ENCODE data around the gene CELSR1.

Gene CELSR1, protein sequence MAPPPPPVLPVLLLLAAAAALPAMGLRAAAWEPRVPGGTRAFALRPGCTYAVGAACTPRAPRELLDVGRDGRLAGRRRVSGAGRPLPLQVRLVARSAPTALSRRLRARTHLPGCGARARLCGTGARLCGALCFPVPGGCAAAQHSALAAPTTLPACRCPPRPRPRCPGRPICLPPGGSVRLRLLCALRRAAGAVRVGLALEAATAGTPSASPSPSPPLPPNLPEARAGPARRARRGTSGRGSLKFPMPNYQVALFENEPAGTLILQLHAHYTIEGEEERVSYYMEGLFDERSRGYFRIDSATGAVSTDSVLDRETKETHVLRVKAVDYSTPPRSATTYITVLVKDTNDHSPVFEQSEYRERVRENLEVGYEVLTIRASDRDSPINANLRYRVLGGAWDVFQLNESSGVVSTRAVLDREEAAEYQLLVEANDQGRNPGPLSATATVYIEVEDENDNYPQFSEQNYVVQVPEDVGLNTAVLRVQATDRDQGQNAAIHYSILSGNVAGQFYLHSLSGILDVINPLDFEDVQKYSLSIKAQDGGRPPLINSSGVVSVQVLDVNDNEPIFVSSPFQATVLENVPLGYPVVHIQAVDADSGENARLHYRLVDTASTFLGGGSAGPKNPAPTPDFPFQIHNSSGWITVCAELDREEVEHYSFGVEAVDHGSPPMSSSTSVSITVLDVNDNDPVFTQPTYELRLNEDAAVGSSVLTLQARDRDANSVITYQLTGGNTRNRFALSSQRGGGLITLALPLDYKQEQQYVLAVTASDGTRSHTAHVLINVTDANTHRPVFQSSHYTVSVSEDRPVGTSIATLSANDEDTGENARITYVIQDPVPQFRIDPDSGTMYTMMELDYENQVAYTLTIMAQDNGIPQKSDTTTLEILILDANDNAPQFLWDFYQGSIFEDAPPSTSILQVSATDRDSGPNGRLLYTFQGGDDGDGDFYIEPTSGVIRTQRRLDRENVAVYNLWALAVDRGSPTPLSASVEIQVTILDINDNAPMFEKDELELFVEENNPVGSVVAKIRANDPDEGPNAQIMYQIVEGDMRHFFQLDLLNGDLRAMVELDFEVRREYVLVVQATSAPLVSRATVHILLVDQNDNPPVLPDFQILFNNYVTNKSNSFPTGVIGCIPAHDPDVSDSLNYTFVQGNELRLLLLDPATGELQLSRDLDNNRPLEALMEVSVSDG (N-terminal part only)

DNA sequence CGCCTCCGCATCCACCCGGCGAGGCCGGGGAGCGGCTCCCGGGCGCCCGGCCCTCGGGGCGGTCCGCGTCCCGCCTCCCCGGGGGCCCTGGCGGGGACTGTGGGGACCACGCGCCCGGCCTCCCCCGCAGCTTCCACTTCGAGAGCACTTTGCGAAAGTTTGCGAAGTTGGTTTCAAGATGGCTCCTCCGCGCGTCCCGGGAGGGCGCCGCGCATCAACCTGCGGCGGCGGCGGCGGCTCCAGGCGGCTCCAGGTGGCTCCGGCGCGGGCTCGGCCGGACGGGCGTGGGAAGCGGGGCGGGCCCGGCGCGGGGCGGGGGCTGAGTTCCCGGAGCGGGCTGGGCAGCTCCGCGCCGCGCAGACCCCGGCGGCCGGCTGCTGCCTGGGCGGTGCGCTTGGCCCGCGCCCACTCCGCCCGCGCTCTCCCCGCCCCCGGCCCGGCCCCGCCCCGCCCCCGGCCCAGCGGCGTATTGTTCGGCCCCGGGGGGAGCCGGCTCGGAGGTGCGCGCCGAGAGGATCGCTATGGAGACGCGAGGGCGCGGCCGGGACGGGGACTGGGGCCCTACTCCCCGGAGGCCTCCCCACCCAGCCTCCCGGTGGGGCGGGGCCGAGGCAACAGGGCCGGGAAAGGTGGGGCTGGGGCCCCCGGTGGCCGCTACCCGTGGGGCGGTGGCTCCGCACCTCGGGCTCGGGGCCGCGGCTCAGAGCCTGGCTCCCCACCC, at the start of gene CELSR1:
Gene CELSR1, minus strand, starts transcription at position 396 of the 721 bp plus-strand sequence. CDS start 450 bp downstream, outside the sequence.
- DNase-seq: no peak

DNA sequence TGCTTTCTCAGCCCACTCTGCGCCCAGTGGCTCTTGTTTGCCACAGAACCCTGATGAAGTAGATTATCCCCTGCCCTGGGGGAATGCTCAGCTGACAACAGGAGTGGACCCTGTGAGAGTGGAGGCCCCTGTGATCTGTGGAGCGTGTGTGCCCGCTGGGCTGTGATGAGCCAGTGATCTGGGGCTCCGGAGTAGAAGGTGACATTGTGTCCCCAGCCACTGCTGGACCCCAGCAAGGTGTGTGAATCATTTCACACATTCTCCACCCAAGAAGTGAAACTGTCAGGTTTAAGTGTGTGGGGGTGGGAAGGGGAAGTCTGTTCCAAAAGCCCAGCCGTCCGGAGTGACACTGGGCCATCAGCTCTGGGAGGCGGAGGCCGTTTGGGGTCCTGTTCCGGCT, 49.6 kb upstream of the CELSR1 start:
- no peak for DNase-seq

DNA sequence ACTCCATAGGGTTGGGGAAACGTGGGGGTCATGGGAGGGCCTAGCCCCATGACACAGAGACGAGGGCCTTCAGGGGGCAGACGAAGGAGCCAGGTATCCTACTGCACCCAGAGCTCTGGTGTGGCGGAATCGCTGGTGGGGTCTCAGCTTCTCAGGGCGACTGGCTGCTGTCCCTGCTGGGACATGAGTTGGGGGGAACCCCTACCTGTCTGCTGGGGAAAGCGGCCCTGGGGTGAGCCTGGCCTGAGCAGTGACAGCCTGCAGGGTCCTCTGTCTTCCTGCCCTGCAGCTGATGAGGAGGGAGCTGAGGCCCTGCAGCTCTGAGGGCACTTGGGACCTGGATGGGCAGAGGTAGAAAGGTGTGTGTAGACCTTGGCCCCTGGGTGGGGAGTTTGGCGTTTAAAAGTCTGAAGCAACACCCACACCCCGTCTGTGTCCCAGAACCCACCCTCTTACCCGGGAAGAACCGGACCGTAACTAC, 49.2 kb upstream of the CELSR1 start:
- no peak for DNase-seq

DNA sequence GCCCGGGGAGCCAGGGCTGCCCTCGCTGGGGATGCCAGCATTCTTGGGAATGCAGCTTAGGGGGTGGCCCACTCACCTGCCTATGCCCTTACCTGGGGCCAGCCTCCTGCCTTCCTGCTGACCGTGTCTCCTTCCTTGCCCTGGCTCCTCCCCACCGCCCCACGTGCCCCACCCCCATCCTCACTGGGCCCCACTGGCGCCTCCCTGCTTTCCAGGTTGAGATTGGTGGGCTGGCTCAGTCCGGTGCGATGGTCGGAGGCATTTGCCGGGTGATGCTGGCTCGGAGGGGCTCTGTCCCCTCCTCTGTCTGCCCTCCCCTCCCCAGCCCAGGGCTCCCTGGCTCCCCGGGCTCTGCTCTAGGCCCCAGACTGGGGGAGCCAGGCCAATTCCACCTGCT, 48.7 kb upstream of the CELSR1 start:
- DNase-seq: no peak

DNA sequence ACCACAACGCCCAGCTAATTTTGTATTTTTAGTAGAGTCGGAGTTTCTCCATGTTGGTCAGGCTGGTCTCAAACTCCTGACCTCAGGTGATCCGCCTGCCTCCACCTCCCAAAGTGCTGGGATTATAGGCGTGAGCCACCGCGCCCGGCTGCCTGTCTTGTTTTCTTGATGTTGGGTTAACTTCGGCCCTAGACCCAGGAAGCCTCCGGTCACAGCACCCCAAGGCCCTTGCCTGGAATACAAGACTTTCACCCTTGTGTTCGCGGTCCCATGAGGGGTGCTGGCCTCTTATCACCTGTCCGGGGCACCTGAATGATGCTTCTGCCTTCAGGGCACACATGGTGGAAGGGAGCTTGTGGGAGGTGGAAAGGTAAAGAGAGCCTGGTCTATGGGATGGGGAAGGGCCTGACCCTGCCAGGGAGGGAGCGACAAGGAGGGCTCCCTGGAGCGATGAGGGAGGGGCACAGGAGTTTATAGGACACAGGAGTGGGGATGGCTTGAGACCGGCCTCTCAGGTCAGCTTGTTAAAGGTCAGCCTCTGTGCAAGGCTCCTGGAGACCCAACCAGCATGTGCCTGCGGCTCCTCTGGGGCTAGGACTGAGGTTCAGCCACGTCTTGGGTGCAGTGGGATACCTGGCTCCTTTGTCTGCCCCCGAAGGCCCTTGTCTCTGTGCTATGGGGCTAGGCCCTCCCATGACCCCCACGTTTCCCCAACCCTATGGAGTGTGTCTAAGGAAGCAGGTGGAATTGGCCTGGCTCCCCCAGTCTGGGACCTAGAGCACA, 48.1 kb upstream of the CELSR1 start:
- no peak for DNase-seq

DNA sequence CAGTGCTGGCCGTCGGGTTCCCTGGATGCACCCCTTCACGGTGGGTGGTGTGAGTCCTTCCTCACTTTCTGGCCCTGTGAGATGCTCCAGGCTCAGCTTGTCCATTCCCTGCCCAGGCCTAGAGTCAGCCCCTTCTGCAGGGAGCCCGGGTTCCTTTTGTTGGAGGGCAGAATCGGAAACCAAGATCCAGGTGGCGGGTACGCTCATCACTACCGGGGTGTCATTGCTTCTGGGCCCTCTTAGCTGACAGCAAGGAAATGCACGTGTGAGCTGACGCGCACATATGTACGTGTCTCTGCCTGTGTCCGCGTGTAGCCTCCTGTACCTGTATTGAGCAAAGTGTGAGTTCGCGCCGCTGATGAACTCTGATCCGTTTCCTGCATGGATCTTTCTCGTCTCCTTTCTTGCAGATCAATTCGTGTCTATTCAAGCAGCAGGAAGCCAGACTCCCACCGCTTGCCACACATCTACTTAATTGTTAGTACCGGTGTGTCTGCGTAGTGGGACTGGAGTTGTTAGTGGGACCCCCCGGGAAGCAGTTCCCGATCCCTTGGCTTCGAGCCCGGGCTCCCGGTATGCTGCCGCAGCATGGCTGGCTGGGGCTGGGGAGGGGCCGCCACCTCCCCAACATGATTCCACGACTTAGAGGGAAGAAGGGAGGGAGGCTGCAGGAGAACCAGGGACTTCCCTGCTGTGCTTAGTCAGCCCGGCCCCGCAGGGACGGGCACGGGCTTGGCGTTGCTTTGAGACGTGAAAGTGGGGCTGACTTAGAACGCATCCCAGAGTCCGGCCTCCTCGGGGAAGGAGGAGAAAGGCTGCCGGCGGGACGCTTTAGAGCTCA, 46.9 kb upstream of the CELSR1 start:
- DNase-seq: no peak

DNA sequence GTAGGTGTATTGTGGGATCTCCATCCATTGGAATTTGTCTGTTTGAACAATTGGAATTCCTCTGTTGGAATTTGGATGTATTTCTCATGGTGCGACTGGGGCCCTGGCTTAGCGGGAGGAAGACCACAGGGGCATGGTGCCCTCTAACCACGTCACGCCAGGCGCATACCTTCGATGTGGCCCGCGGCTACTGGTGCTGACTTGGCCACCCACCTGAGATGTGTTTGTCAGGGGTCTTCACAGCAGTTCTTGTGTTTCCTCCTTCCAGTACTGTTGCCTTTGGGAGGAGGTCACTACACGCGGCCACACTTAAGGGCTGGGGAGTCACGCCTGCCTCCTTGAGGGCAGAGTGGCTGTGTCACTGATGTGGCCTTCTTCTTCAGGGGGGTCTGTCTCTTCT, 46.2 kb upstream of the CELSR1 start:
- DNase-seq: no peak

DNA sequence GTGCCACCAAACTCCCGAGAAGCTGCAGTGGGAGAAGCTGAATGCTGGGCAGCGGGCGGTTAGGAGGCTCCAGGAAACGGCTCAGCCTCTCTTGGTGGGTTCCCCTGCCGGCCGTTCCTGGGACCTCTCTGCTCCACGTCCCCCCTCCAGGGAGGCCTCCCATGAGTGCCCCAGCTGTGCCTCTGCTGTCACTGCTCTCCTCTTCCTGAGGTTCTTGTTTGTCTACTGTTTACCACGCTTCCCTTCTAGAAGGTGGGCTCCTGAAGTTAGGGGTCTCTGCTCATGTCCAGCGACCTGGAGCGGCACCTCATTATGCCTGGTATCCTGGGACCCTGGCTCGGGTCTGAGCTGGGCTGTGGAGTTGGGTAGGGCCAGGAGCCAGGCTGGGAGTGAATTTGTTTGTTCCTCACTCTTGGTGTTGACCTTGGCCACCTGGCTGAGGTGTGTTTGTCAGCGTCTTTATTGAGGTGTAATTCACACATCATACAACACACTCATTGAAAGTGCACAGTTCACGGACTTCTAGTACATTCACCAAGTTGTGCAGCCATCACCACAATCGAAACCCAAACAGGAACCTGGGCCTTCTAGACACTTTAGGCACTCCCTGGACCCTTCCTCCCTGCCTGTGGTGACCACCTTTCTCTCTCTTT, 45.0 kb upstream of the CELSR1 start:
- DNase-seq: no peak

DNA sequence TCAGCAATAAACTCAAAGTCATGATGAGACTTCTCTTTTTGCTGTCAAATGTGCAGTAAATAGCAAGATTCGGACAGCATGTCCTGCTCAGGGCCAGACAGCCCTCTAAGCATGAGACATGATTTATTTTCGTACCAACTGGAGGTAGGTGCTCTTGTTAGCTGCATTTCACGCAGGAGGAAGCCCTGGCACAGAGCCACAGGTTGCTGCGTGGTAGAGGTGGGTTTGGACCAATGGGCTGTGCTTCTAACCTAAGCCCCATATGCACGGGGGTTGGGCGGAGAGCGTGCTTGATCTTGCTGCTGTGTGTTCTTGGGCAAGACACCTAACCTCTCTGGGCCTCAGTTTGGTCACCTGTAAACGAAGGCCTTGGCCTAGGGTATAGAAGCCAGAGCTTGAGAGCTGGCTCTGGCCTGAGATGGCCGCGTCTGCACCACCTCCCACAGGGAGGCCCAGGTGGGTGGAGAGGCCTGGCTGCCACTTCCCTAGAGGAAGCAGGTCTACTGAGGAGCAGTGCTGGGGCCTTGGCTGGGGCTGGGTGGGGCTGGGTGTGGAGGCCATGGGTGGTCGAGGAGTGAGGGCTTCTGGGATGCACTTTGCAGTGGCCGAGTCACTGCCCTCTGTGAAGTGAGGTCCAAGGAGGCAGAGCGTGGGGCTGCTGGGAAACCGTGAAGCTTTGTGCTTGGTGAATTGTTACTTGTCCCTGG, 44.3 kb upstream of the CELSR1 start:
- DNase-seq: no peak

DNA sequence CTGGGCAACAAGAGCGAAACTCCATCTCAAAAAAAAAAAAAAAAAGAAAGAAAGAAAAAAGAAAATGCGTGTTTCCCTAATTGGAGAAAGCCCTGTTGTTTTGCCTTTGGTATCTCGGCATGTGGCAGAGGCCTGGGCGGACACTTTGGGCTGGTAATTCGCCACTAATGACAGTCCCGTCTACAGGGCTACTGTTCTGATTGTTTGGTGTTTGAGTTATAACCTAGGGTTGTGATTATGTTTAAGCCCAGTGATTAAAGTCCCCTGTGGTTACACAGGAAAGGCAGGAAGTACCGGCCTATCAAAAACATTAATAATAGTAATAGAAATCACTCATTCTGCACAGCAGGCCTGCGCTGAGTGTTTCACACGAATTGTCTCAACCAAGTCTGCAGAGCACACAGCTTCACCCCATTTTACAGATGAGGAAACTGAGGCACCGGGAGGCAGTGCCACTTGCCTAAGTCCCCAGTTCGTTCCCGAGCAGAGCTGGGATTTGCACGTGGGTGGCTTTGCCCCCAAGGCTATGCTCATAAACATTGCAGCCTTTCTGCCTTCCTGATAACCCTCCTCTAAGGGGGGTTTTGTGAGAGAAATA, 43.6 kb upstream of the CELSR1 start:
- no peak for DNase-seq

DNA sequence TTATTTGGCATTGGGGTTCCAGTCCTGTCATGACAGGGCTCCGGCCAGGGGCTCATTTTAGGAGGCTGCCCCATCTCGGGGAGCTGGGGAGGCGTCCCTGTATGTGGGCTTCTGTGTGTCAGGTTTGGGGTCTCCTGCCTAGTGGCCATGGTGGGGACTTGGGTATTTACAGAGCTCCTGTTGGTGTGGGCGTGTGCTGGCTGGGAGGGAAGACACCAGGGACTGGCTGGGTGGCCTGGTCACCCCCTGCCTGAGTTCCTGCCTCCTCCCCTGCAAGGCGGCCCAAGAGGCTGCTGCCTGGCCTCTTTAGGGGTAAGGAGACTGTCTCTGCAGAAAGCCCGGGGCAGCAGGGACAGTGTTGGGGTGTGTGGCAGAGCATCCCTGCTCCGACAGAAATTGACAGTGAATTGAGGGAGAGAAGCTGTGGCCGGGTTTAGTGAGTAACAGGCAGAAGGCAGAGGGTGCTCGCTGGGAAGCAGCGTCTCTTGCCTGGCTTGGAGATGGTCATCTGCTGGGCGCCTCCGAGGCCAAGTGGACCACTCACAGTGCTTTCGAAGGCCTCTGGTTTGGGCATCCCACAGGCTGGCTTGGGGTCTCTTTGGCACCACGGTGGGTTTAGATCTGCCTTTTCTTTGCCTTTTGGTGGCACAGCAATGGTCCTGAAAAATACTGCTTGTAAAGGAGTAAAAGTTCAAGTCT, 42.5 kb upstream of the CELSR1 start:
- no peak for DNase-seq

DNA sequence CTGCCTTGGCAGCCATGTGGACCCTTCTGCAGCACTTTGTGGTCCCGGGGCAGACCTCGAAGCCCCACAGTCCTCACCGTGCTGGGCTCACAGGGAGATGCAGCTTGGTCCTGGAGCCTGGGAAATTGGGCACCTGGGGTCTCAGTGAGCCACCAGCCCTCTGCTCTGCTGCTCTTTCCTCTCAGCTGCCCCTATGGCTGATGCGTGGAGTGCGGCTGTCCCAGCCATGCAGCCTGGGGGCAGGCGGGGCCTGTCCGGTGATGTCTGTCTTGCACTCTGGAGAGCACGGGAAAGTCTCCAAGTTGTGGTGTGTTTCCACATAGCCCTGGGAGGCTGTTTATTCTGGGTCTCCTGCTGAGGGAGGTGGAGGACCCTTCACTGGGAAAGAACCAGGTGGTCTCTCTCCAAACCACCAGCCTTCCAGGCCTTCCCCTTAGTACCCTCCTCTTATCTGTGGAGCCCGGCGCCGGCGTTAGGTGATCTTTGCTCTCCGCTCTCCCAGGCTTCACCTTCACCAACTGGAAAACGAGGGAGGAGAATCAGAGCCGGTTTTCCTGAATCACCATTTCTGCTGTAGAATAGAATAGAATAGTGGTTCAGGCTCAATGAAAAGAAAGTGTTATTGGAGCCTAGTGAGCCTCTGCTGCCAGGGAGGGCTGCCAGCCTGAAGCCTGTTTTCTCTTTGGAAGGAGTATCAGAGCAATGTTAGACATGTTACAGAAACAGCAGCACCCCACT, 41.6 kb upstream of the CELSR1 start:
- no peak for DNase-seq

DNA sequence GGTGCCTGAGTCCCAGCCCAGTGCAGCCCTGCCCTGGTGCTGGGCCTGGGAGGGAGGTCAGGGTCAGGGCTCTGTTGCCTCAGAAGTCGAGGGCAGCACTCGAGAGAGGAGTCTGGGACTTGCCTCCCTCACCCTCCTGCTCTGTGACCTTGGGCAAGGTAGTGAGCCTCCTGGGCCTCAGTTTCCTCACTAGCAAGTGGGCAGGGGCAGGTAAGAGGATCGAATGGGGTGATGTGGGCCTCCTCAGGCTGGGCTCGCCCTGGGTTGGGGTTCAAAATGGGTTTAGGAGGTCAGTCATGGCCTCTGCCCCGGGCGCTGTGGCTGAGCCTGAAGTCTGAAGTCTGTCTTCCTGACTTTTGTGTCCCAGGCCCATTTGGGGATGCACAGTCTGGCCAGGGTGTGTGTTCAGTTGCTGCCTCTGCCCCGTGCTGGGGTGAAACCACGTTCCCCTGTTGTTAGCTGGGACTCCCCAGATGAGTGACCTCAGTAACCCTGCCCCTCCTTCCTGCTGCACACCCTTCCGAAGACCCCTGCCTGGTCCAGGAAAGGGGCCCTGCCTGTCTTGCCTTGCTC, 40.9 kb upstream of the CELSR1 start:
- no peak for DNase-seq

DNA sequence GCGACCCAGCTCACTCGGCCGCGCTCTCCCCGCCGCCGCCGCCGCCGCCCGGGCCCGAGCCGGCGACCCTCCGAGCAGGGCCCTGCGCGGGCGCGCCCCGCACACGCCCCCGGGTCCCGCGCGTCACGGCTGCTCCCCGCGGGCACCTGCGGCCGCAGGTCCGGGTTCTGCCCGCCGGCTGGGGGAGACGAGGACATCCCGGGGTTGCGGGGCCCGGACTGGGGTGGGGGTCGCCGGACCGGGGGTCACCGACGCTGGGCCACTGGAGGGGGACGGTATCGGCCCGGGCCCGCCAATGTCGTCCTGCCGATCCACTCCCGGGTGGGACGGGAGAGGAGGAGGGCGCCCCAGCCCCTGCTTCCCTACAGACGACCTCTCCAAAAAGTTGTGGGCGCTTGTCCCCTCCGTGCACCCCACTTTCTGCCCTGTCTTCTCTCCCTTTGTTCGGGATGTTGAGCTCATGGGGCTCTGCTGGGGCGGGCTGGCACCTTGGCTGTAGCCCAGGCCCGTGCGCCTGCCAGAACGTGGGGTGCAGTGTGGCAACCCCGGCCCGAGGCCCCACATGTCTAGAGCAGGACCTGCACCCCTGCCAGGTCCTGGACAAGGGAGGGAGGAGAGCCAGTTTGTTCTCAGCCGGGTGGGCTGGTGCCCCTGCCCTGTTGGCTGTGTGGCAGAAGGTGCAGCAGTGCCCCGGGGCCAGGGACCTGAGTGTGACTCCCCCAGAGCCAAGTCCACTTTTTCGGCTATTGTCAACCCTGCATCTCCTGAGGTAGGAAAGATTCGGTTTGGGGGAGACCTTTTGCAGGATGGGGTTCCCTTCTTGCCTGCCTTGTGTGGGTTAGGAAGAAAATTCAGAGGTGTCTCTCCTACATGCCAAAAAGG, 40.2 kb upstream of the CELSR1 start:
- no peak for DNase-seq

DNA sequence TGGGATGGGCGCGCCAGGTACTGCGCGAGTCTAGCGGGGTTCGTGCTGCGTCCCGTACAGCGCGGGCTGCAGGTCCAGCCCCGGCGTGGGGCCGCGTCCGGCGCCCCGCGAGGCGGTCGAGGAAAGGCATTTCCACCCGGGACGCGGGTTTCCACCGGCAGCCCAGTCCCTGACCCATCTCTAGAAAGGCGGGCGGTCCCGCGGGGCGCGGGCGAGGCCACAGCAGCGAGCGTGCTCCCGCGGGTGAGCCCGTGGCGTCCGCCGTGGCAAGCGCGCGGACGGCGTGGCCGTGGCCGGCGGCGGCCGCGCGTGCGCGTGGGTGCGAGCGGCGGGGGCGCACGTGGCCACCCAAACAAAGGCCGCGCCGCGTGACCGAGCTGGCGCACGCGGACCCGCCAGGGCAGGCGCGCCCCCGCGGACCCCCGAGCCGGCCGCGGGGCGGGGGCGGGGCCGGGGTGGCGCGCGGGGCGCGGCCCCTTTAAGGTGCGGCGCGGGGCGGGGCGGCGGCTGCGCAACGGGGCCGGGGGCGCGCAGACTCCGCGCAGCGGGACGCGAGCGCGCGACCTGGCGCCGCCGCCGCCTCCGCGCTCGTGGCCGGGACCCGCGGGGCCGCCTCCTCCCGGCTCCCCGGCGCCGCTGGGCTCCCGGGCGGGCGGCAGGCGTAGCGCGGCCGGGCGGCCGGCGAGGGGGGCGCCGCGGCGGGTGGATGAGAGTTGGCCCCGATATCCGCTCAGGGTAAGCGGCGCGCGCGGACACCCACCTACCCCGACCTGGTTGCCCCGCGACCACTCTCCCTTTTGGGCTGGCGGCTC, 39.3 kb upstream of the CELSR1 start:
- DNase-seq: no peak
